HCT116 (cell line): ENCODE measurements around the gene HHATL. TPM values are rescaled to one million over a fixed set of nuclear protein-coding genes. Genes with fewer than 3 reads are reported as not detected.

Source experiments
- ATAC-seq: fragments of 200-7000 bp; cut with Tn5 transposase; 2 replicates; pipeline ENCODE4 v1.9.1; 2020; ENCODE audit warnings: mild to moderate bottlenecking, moderate library complexity
- BruUV-seq: library from RNA; stranded (reverse); fragments of 400-500 nt; replicated peaks from 2 replicates; lab custom pipeline; 2021; lab: Mats Ljungman, UMichigan
- CTCF ChIA-PET: fragments of 300-600 bp; sonication (Branson Sonifier 250); formaldehyde crosslinking; loops from one replicate; lab custom pipeline; 2021; ENCODE audit warnings: antibody characterized with exemption; lab: Charles Lee
- POLR2A ChIA-PET: fragments of 300-600, 350-600 bp; sonication (Branson Sonifier 250); formaldehyde crosslinking; loops from one replicate; lab custom pipeline; 2021; ENCODE audit warnings: antibody characterized with exemption; lab: Charles Lee
- RAD21 ChIA-PET, 2 experiments: fragments of 300-600 bp; sonication (Branson Sonifier 250); formaldehyde crosslinking; loops; one replicate each; lab custom pipeline; 2023; ENCODE audit warnings: low total read pairs in 2 of 2; ENCODE audit not compliant: uncharacterized antibody in 2 of 2, unreplicated experiment in 2 of 2, low non-redundant PET in 1 of 2; lab: Charles Lee
- DNase-seq: peaks from one replicate; pipeline ENCODE4 v3.0.0-alpha.2; 2010; ENCODE audit warnings: low read depth, low spot score
- H2AFZ ChIP-seq: fragments of 200-600 bp; shearing (Covaris generic), sonication (generic); 2 replicates; pipeline ENCODE4 v1.6.1; 2017; ENCODE audit warnings: low read depth, mixed run types, mixed read lengths, antibody characterized with exemption, low read length; ENCODE audit not compliant: poor library complexity, severe bottlenecking
- H3K27ac ChIP-seq: 2 replicates; pipeline ENCODE4 v1.5.1; 2012; ENCODE audit warnings: low read depth, low read length
- H3K27me3 ChIP-seq: fragments of 200-600 bp; sonication (generic); 2 replicates; pipeline ENCODE4 v1.6.1; 2016; ENCODE audit warnings: mixed run types, low read length, mixed read lengths; ENCODE audit not compliant: insufficient read depth
- H3K36me3 ChIP-seq, 2 experiments: fragments of 200-500 bp in 1 of 2; fragments of 200-600 bp in 1 of 2; sonication (Bioruptor generic) in 1 of 2; sonication (generic) in 1 of 2; 2 replicates each; pipeline versions ENCODE4 v1.5.1 to v1.6.1; 2014 to 2016; ENCODE audit warnings: low read length in 2 of 2, inconsistent platforms in 1 of 2, mixed read lengths in 1 of 2, mixed run types in 1 of 2; ENCODE audit not compliant: insufficient read depth in 2 of 2, control insufficient read depth in 1 of 2
- H3K4me1 ChIP-seq, 2 experiments: fragments of 200-600 bp in 1 of 2; sonication (generic) in 1 of 2; 2 replicates each; pipeline versions ENCODE4 v1.5.1 to v1.6.1; 2012 to 2017; ENCODE audit warnings: low read length in 2 of 2, inconsistent platforms in 1 of 2, mild to moderate bottlenecking in 1 of 2, mixed read lengths in 1 of 2, mixed run types in 1 of 2, moderate library complexity in 1 of 2; ENCODE audit not compliant: insufficient read depth in 2 of 2, control insufficient read depth in 1 of 2
- H3K4me2 ChIP-seq: fragments of 200-600 bp; sonication (generic); 2 replicates; pipeline ENCODE4 v1.6.1; 2017; ENCODE audit warnings: mixed run types, low read length, mixed read lengths
- H3K4me3 ChIP-seq, 2 experiments: fragments of 200-600 bp in 1 of 2; sonication (generic) in 1 of 2; replicated peaks in 1 of 2; 2 replicates each; pipeline ENCODE4 v1.5.1; 2011 to 2016; ENCODE audit warnings: low read length in 2 of 2, control low read depth in 1 of 2, low read depth in 1 of 2, mild to moderate bottlenecking in 1 of 2, mixed read lengths in 1 of 2, mixed run types in 1 of 2
- H3K79me2 ChIP-seq: fragments of 200-600 bp; sonication (generic); 2 replicates; pipeline ENCODE4 v1.6.1; 2017; ENCODE audit warnings: mild to moderate bottlenecking, mixed run types, low read length, moderate library complexity, mixed read lengths; ENCODE audit not compliant: insufficient read depth
- H3K9ac ChIP-seq: fragments of 200-600 bp; sonication (generic); 2 replicates; pipeline ENCODE4 v1.6.1; 2016; ENCODE audit warnings: low read length, mixed read lengths
- H3K9me2 ChIP-seq: fragments of 200-600 bp; sonication (generic), shearing (Covaris generic); 2 replicates; pipeline ENCODE4 v1.6.1; 2017; ENCODE audit warnings: mixed run types, mild to moderate bottlenecking, moderate library complexity; ENCODE audit not compliant: insufficient read depth
- H3K9me3 ChIP-seq, 2 experiments: fragments of 200-500 bp in 1 of 2; fragments of 200-600 bp in 1 of 2; sonication (Bioruptor generic) in 1 of 2; sonication (generic) in 1 of 2; 2 replicates each; pipeline ENCODE4 v1.6.1; 2014 to 2017; ENCODE audit warnings: low read length in 2 of 2, mixed read lengths in 2 of 2, inconsistent platforms in 1 of 2, low read depth in 1 of 2, mild to moderate bottlenecking in 1 of 2, mixed run types in 1 of 2, moderate library complexity in 1 of 2; ENCODE audit not compliant: control insufficient read depth in 1 of 2, insufficient read depth in 1 of 2
- H4K20me1 ChIP-seq: fragments of 200-600 bp; sonication (generic), shearing (Covaris generic); 2 replicates; pipeline ENCODE4 v1.6.1; 2017; ENCODE audit warnings: mixed run types, mild to moderate bottlenecking, moderate library complexity; ENCODE audit not compliant: insufficient read depth
- CTCF ChIP-seq, 3 experiments: fragments of 200-600 bp in 1 of 3; sonication (generic) in 1 of 3; IDR thresholded peaks in 2 of 3; conservative IDR thresholded peaks in 1 of 3; 2 replicates each; pipeline ENCODE4 v1.5.1; 2012 to 2017; ENCODE audit warnings: low read depth in 2 of 3, low read length in 2 of 3, antibody characterized with exemption in 1 of 3, borderline replicate concordance in 1 of 3, control low read depth in 1 of 3, mild to moderate bottlenecking in 1 of 3, mixed read lengths in 1 of 3, mixed run types in 1 of 3, moderate library complexity in 1 of 3; ENCODE audit not compliant: insufficient read depth in 1 of 3
- ELF1 ChIP-seq: IDR thresholded peaks from 2 replicates; pipeline ENCODE4 v1.6.1; 2012; ENCODE audit warnings: low read depth, borderline replicate concordance
- EZH2phosphoT487 ChIP-seq: fragments of 200-600 bp; IDR thresholded peaks from 2 replicates; pipeline ENCODE4 v1.6.1; 2018; ENCODE audit warnings: antibody characterized with exemption, borderline replicate concordance
- FOSL1 ChIP-seq: IDR thresholded peaks from 2 replicates; pipeline ENCODE4 v1.6.1; 2012; ENCODE audit warnings: low read depth
- POLR2A ChIP-seq: IDR thresholded peaks from 2 replicates; pipeline ENCODE4 v1.7.0; 2011; ENCODE audit warnings: borderline replicate concordance; ENCODE audit not compliant: insufficient read depth, insufficient read length; ENCODE audit errors: extremely low read depth
- REST ChIP-seq: IDR thresholded peaks from 2 replicates; pipeline ENCODE4 v1.6.1; 2012; ENCODE audit warnings: low read depth
- YY1 ChIP-seq: IDR thresholded peaks from 2 replicates; pipeline ENCODE4 v1.6.1; 2011; ENCODE audit warnings: low read length, low read depth, moderate library complexity, mild to moderate bottlenecking; ENCODE audit not compliant: insufficient replicate concordance; ENCODE audit errors: extremely low read depth
- ZFX ChIP-seq: fragments of 450-650 bp; IDR thresholded peaks from 2 replicates; pipeline ENCODE4 v1.6.1; 2017
- intact Hi-C: fragments of 100-400 bp; cut with micrococcal nuclease; formaldehyde crosslinking; loops from 2 replicates; pipeline ENCODE4 v1.10.0; 2022
- total RNA-seq: library from RNA; stranded (reverse); gene quantifications from one replicate; pipeline ENCODE4 v1.2.1, GENCODE V29; 2021; ENCODE audit not compliant: unreplicated experiment

The HHATL gene
- total RNA-seq, 1 experiment from 2014 or later, result 0.52 TPM

GRCh38 chr3:42688016-42688415 is 14.6 kb downstream of the HHATL start:
- intact Hi-C loops, result no loop called here
- CTCF ChIA-PET, result no interaction called here
- Histone ChIP-seq H3K4me3 (no peak overlapping the region), H3K36me3 (no peaks in the 10 kb centered on the region), H3K9me3 (no peaks in the 10 kb centered on the region), H3K27me3 (peaks cover 3% of the 10 kb centered on the region; the same call in 1 of the 2 replicates), H3K4me1 (peaks cover 3 to 20% of the 10 kb centered on the region in 2 experiments; a peak in 3 of 4 replicates), H3K27ac (no peak overlapping the region), H3K9me2 (no peaks in the 10 kb centered on the region), H2AFZ (no peak overlapping the region), H3K9ac (no peak overlapping the region), H3K79me2 (no peaks in the 10 kb centered on the region), H3K4me2 (no peak overlapping the region), H4K20me1 (no peaks in the 10 kb centered on the region)
- ATAC-seq (no peak), DNase-seq (no peak)
- BruUV-seq, result no TSS peak
- POLR2A ChIA-PET, result no interaction called here
- RAD21 ChIA-PET, result no interaction called here
- TF ChIP-seq REST (no peak), ZFX (no peak)

GRCh38 chr3:42686832-42687650 is 15.6 kb downstream of the HHATL start:
- RAD21 ChIA-PET, result no interaction called here
- Histone ChIP-seq H3K27ac (no peak overlapping the region), H3K36me3 (no peaks in the 10 kb centered on the region), H3K9me2 (no peaks in the 10 kb centered on the region), H3K4me2 (no peak overlapping the region), H3K27me3 (peaks cover 3% of the 10 kb centered on the region; the same call in 1 of the 2 replicates), H3K9ac (no peak overlapping the region), H3K4me3 (no peak overlapping the region), H3K79me2 (no peaks in the 10 kb centered on the region), H2AFZ (no peak overlapping the region), H3K9me3 (no peaks in the 10 kb centered on the region), H4K20me1 (no peaks in the 10 kb centered on the region), H3K4me1 (peaks cover 3 to 23% of the 10 kb centered on the region in 2 experiments; a peak in 3 of 4 replicates)
- ATAC-seq, result no peak
- intact Hi-C loops, result no loop called here
- CTCF ChIA-PET, result no interaction called here
- no peak for DNase-seq
- no TSS peak for BruUV-seq
- POLR2A ChIA-PET, result no interaction called here
- TF ChIP-seq CTCF (IDR thresholded peaks at IDR 0.05 in 2 of 3, conservative IDR thresholded peaks at IDR 0.05 in 1 of 3; ENCODE audit: borderline replicate concordance in 1 of 3, insufficient read depth in 1 of 3, low read depth in 2 of 3, low read length in 2 of 3) (no peak), POLR2A (no peak), FOSL1 (no peak), ELF1 (no peak), EZH2phosphoT487 (no peak), REST (no peak), YY1 (no peak)
